Activated B cell treated with CpG ODN at 0.5 μM for 24 hours (primary cell): Measurements from ENCODE around the gene ATP2B2. TPM values are rescaled to one million over a fixed set of nuclear protein-coding genes. Genes with fewer than 3 reads are reported as not detected.

Source experiments
- ATAC-seq: fragments of 200-7000 bp; cut with Tn5 transposase; one replicate; pipeline ENCODE4 v1.10.0; 2021; ENCODE audit warnings: low read depth, mild to moderate bottlenecking, moderate library complexity
- CTCF ChIA-PET: fragments of 350-600 bp; sonication (Branson Sonifier 250); formaldehyde crosslinking; loops from one replicate; lab custom pipeline; 2021; ENCODE audit warnings: antibody characterized with exemption; lab: Charles Lee
- POLR2A ChIA-PET: fragments of 350-600 bp; sonication (Branson Sonifier 250); formaldehyde crosslinking; loops from one replicate; lab custom pipeline; 2021; ENCODE audit warnings: antibody characterized with exemption; lab: Charles Lee
- DNase-seq: peaks from one replicate; pipeline ENCODE4 v3.0.0; 2022
- H3K27ac Mint-ChIP-seq: one replicate; pipeline ENCODE4 v1.8.0; 2020; ENCODE audit warnings: mixed read lengths
- H3K27me3 Mint-ChIP-seq: one replicate; pipeline ENCODE4 v1.8.0; 2021; ENCODE audit warnings: mixed read lengths
- H3K36me3 Mint-ChIP-seq: one replicate; pipeline ENCODE4 v1.8.0; 2021; ENCODE audit warnings: low read depth, mixed read lengths
- H3K4me1 Mint-ChIP-seq: one replicate; pipeline ENCODE4 v1.8.0; 2021; ENCODE audit warnings: mixed read lengths
- H3K4me3 Mint-ChIP-seq: one replicate; pipeline ENCODE4 v1.8.0; 2020; ENCODE audit warnings: mild to moderate bottlenecking, mixed read lengths
- H3K9me3 Mint-ChIP-seq: one replicate; pipeline ENCODE4 v1.8.0; 2020; ENCODE audit warnings: mixed read lengths
- CTCF ChIP-seq: fragments of 200-600 bp; IDR thresholded peaks from one replicate; pipeline ENCODE4 v1.8.0; 2022; ENCODE audit warnings: antibody characterized with exemption, mild to moderate bottlenecking
- intact Hi-C: fragments of 100-400 bp; cut with micrococcal nuclease; formaldehyde crosslinking; loops from one replicate; pipeline ENCODE4 v1.15.1; 2024
- total RNA-seq: library from RNA; stranded (reverse); gene quantifications from 2 replicates; pipeline ENCODE4 v1.2.3, GENCODE V29; 2022

Gene ATP2B2
- total RNA-seq, 1 donor from 2014 or later = not detected

GRCh38 chr3:10312861-10313260 lies 192.5 kb downstream of the ATP2B2 start:
- CTCF ChIA-PET = no interaction called here
- no peak for TF ChIP-seq CTCF
- DNase-seq = no peak
- no peak overlapping the region for H3K4me3 Mint-ChIP-seq
- no peak for ATAC-seq
- POLR2A ChIA-PET = no interaction called here
- peaks cover 5% of the 10 kb centered on the region for H3K4me1 Mint-ChIP-seq
- H3K27me3 Mint-ChIP-seq = no peaks in the 10 kb centered on the region
- no peak overlapping the region for H3K27ac Mint-ChIP-seq
- no peaks in the 10 kb centered on the region for H3K9me3 Mint-ChIP-seq
- intact Hi-C loops = no loop called here
- H3K36me3 Mint-ChIP-seq = peaks cover 87% of the 10 kb centered on the region

- intact Hi-C loops = no loop called here
- peaks cover 86% of the 10 kb centered on the region for H3K36me3 Mint-ChIP-seq
- peaks cover 1% of the 10 kb centered on the region for H3K4me1 Mint-ChIP-seq
- DNase-seq (no peak), ATAC-seq (no peak)
- ChIA-PET CTCF (no interaction called here), POLR2A (no interaction called here)
- no peaks in the 10 kb centered on the region for H3K27me3 Mint-ChIP-seq
- no peak overlapping the region for H3K27ac Mint-ChIP-seq
- H3K9me3 Mint-ChIP-seq = no peaks in the 10 kb centered on the region
- H3K4me3 Mint-ChIP-seq = no peak overlapping the region
- TF ChIP-seq CTCF = no peak
These were observed 193.0 kb downstream of the ATP2B2 start for GRCh38 chr3:10312391-10312790.

GRCh38 chr3:10311710-10312109 lies 193.7 kb downstream of the ATP2B2 start:
- intact Hi-C loops = no loop called here
- Mint-ChIP-seq H3K9me3 (no peaks in the 10 kb centered on the region), H3K4me3 (no peak overlapping the region), H3K4me1 (no peaks in the 10 kb centered on the region), H3K27me3 (no peaks in the 10 kb centered on the region), H3K27ac (no peak overlapping the region), H3K36me3 (peaks cover 85% of the 10 kb centered on the region)
- no peak for TF ChIP-seq CTCF
- ATAC-seq = no peak
- POLR2A ChIA-PET = no interaction called here
- DNase-seq = no peak
- CTCF ChIA-PET = no interaction called here

GRCh38 chr3:10310578-10310977 lies 194.8 kb downstream of the ATP2B2 start:
- TF ChIP-seq CTCF = no peak
- ChIA-PET CTCF (no interaction called here), POLR2A (no interaction called here)
- H3K9me3 Mint-ChIP-seq = no peaks in the 10 kb centered on the region
- peaks cover 86% of the 10 kb centered on the region for H3K36me3 Mint-ChIP-seq
- no peak overlapping the region for H3K27ac Mint-ChIP-seq
- ATAC-seq (no peak), DNase-seq (no peak)
- H3K27me3 Mint-ChIP-seq = no peaks in the 10 kb centered on the region
- no peaks in the 10 kb centered on the region for H3K4me1 Mint-ChIP-seq
- no peak overlapping the region for H3K4me3 Mint-ChIP-seq
- intact Hi-C loops = no loop called here

- CTCF ChIA-PET = no interaction called here
- Mint-ChIP-seq H3K36me3 (peaks cover 87% of the 10 kb centered on the region), H3K27me3 (no peaks in the 10 kb centered on the region), H3K9me3 (no peaks in the 10 kb centered on the region), H3K4me3 (no peak overlapping the region), H3K4me1 (no peaks in the 10 kb centered on the region), H3K27ac (no peak overlapping the region)
- no peak for DNase-seq
- no peak for TF ChIP-seq CTCF
- POLR2A ChIA-PET = interaction anchor here (1.1 kb wide), 1 partner anchor 11 kb away, joined by 3 read pairs; the partner anchor contains the start of gene SEC13
- intact Hi-C loops = no loop called here
- no peak for ATAC-seq
These were observed 195.7 kb downstream of the ATP2B2 start for GRCh38 chr3:10309736-10310135.
